Measurements from ENCODE around the gene PIK3R5. TPM values are rescaled to one million over a fixed set of nuclear protein-coding genes. Genes with fewer than 3 reads are reported as not detected.

Gene PIK3R5
- total and polyA plus RNA-seq, 2 donors (not counting 3 experiments of a cell fraction or from before 2014, with no cell fraction given), result not detected

GRCh38 chr17:8830141-8830540, 135.4 kb downstream of the PIK3R5 start:
- intact Hi-C loops (cut with micrococcal nuclease) (no loop called here), dilution Hi-C loops (cut with MboI; ENCODE audit: extremely low pct_ligation_motif_present, low sequenced_read_pairs) (no loop called here)
- BruUV-seq (replicated peaks), result no TSS peak
- no peak overlapping the region for H3K4me3 ChIP-seq (replicated peaks in 1 of 3; ENCODE audit: insufficient read depth in 1 of 3, low read depth in 1 of 3, low read length in 3 of 3)
- H3K4me1 ChIP-seq (ENCODE audit: control insufficient read depth, extremely low read depth, insufficient read depth, low read length), result no peaks in the 10 kb centered on the region
- DNase-seq (ENCODE audit: low read depth, low spot score), result no peak
- no peaks in the 10 kb centered on the region for H3K36me3 ChIP-seq (ENCODE audit: control insufficient read depth in 2 of 2, extremely low read depth in 1 of 2, insufficient read depth in 2 of 2, low read length in 2 of 2)
- FAIRE-seq, result no peak
- H3K9ac ChIP-seq (replicated peaks; ENCODE audit: extremely low read depth, insufficient read depth, low read length), result no peak overlapping the region
- no peaks in the 10 kb centered on the region for H4K20me1 ChIP-seq (replicated peaks; ENCODE audit: control insufficient read depth, extremely low read depth, insufficient read depth, low read length)
- H3K9me1 ChIP-seq (replicated peaks; ENCODE audit: control insufficient read depth, extremely low read depth, insufficient read depth, low read length), result no peaks in the 10 kb centered on the region
- ChIA-PET CTCF (no interaction called here), POLR2A (no interaction called here)
- no peak overlapping the region for H3K4me2 ChIP-seq (ENCODE audit: insufficient read depth, low read length)
- TF ChIP-seq CTCF (IDR thresholded peaks at IDR 0.05; ENCODE audit: extremely low read depth in 1 of 2, insufficient read depth in 1 of 2, low read depth in 1 of 2, low read length in 2 of 2) (no peak), EZH2 (IDR thresholded peaks at IDR 0.05; ENCODE audit: borderline replicate concordance, low read depth, low read length, severe bottlenecking) (no peak), POLR2AphosphoS5 (IDR thresholded peaks at IDR 0.05; ENCODE audit: insufficient read depth, low read depth, low read length) (no peak), FOS (IDR thresholded peaks at IDR 0.05; ENCODE audit: borderline replicate concordance, insufficient read depth, low read length) (no peak), GATA2 (IDR thresholded peaks at IDR 0.05; ENCODE audit: insufficient read depth, insufficient read length, low read depth, low read length) (no peak), MYC (IDR thresholded peaks at IDR 0.05; ENCODE audit: low read depth, low read length) (no peak)
- H3K79me2 ChIP-seq (ENCODE audit: control insufficient read depth, insufficient read depth, low read length), result no peaks in the 10 kb centered on the region
- H2AFZ ChIP-seq (ENCODE audit: low read depth, low read length), result no peak overlapping the region
- H3K27ac ChIP-seq (ENCODE audit: insufficient read depth, low read depth, low read length), result no peak overlapping the region
- H3K9me3 ChIP-seq (replicated peaks; ENCODE audit: control insufficient read depth, insufficient read depth, low read length), result no peaks in the 10 kb centered on the region
- no peaks in the 10 kb centered on the region for H3K27me3 ChIP-seq (ENCODE audit: control insufficient read depth in 2 of 2, insufficient read depth in 2 of 2, low read length in 2 of 2)

Measured in endothelial cell of umbilical vein (primary cell).